Measurements from ENCODE around the gene GALNT6.

The GALNT6 gene

GRCh38 chr12:51391283-51392123 is at the start of gene GALNT6:
Gene GALNT6 (minus strand): TSS chr12:51391406. CDS start chr12:51379781, 11,625 bp downstream.
- peak; percentile 63 for DNase-seq

GRCh38 chr12:51439330-51439729 is 48.1 kb upstream of the GALNT6 start:
- DNase-seq = no peak

GRCh38 chr12:51437431-51437830 is 46.2 kb upstream of the GALNT6 start:
- DNase-seq = no peak

GRCh38 chr12:51434305-51434704 is 43.1 kb upstream of the GALNT6 start:
- no peak for DNase-seq

- peak; percentile 24 for DNase-seq
Measured at GRCh38 chr12:51432921-51433320, 41.7 kb upstream of the GALNT6 start.

GRCh38 chr12:51430196-51430895 is 39.1 kb upstream of the GALNT6 start:
- DNase-seq = no peak

GRCh38 chr12:51429700-51430099 is 38.5 kb upstream of the GALNT6 start:
- no peak for DNase-seq

GRCh38 chr12:51428256-51428655 is 37.0 kb upstream of the GALNT6 start:
- DNase-seq = no peak

- peak; percentile 98 for DNase-seq
Measured at GRCh38 chr12:51424662-51425539, 33.7 kb upstream of the GALNT6 start, which contains the start of gene SLC4A8. Gene SLC4A8 (plus strand): TSS chr12:51424831. CDS start chr12:51424988, 157 bp downstream.

GRCh38 chr12:51424094-51424661 is 33.0 kb upstream of the GALNT6 start:
- DNase-seq = no peak

- peak; percentile 87 for DNase-seq
Measured at GRCh38 chr12:51421266-51421884, 30.2 kb upstream of the GALNT6 start.

- DNase-seq = no peak
Measured at GRCh38 chr12:51419425-51420193, 28.4 kb upstream of the GALNT6 start.

GRCh38 chr12:51417826-51418225 is 26.6 kb upstream of the GALNT6 start:
- no peak for DNase-seq

GRCh38 chr12:51415931-51416330 is 24.7 kb upstream of the GALNT6 start:
- no peak for DNase-seq

GRCh38 chr12:51413791-51414190 is 22.6 kb upstream of the GALNT6 start:
- DNase-seq = no peak

GRCh38 chr12:51413149-51413548 is 21.9 kb upstream of the GALNT6 start:
- no peak for DNase-seq

GRCh38 chr12:51409846-51410245 is 18.6 kb upstream of the GALNT6 start:
- no peak for DNase-seq

- DNase-seq = no peak
Measured at GRCh38 chr12:51407604-51408003, 16.4 kb upstream of the GALNT6 start.

GRCh38 chr12:51406859-51407258 is 15.7 kb upstream of the GALNT6 start:
- no peak for DNase-seq

GRCh38 chr12:51406290-51406689 is 15.1 kb upstream of the GALNT6 start:
- no peak for DNase-seq

- no peak for DNase-seq
Measured at GRCh38 chr12:51405801-51406207, 14.6 kb upstream of the GALNT6 start.
